GM19238 (cell line): ENCODE measurements around the gene SAPCD1.
"Not testable (repeated sequence)": the region's sequence is repeated elsewhere in the genome, so short reads cannot be mapped to it uniquely, and the experiment has no call there.

Experiments
- DNase-seq: peaks from one replicate; pipeline ENCODE4 v3.0.0; 2011; ENCODE audit warnings: low spot score; ENCODE audit not compliant: insufficient read length

The SAPCD1 gene

GRCh38 chr6:31777667-31778050, 15.2 kb downstream of the SAPCD1 start:
- DNase-seq, result no peak

DNA sequence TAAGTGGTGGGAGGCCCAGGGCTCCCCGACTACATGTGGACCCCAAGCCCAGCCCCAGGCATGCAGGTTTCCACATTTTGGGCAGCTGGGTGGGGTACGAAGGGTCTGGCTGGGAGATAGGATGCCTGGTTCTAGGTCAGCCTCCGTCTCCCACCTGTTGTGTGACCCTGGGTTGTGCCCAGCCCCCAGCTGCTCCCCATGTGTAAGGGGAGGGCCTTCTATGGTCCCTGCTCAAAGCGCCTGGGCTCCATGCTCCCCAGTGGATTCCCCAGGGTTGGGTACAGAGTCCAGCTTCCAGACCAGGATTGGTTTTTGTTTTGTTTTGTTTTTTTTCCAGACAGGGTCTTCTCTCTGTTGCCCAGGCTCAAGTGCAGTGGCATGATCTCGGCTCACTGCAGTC, 15.7 kb downstream of the SAPCD1 start:
- DNase-seq, result no peak

DNA sequence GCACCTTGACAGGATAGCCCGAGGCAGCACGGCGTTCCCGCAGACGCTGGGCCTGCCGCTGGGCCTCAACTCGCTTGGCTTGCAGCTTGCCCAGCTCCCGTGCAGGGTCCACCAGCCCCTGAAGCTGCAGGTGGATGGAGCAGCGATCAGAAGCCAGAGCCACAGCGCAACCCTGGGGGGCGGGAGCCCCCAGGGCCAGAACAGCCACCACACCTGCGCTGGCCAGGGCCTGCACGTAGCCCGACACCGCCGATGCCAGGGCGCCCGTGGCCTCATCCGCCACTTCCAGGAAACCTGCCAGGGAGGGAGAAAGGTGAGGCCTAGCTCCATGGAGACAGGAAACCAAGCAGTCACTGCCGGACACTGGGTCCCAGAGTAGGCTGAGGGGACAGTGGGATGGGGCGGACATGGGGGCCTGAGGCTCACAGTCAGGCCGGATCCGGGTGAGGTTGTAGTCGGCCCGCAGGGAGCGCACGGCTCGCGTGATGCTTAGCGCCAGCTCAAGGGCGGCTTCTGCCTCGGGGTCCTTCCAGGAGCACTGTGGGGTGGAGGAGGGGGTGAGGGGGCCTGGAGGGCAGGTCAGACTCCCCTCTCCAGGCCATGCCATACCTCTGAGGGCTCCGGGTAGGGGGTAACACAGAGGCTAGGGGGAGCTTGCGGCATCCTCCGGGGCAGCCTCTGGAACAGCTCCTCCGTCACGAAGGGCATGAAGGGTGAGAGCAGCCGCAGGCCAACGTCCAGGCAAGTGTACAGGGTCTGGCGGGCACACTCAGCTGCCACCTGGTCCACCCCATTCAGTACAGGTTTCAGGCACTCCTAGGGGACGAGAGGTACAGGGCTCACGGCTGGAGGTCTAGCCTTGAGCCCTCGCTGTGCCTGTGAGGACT, 16.8 kb downstream of the SAPCD1 start:
- DNase-seq, result no peak

DNA sequence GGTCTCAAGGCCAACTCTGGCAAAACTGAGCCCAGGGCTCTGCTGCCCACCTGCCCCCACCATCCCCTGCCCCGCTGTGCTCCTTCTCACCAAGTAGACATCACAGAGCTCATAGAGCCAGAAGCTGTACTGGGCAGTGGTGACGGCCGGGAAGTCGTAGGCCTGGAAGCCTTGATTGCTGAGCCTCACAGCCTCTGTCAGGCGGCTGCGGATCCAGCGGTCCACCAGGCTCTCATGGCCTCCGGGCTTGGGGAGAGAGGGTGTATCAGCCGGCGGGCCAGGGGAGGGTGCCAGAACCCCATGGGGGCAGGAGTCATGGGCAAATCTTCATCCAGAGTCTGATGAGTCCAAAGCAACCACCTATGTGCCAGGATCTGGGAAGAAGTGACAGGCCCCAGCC, 17.5 kb downstream of the SAPCD1 start:
- no peak for DNase-seq

GRCh38 chr6:31780507-31781243, 18.2 kb downstream of the SAPCD1 start:
- DNase-seq, result no peak

GRCh38 chr6:31781244-31782125, 19.0 kb downstream of the SAPCD1 start:
- no peak for DNase-seq

GRCh38 chr6:31782126-31782855, 19.8 kb downstream of the SAPCD1 start:
- DNase-seq, result no peak

GRCh38 chr6:31784098-31784925, 21.9 kb downstream of the SAPCD1 start:
- no peak for DNase-seq

DNA sequence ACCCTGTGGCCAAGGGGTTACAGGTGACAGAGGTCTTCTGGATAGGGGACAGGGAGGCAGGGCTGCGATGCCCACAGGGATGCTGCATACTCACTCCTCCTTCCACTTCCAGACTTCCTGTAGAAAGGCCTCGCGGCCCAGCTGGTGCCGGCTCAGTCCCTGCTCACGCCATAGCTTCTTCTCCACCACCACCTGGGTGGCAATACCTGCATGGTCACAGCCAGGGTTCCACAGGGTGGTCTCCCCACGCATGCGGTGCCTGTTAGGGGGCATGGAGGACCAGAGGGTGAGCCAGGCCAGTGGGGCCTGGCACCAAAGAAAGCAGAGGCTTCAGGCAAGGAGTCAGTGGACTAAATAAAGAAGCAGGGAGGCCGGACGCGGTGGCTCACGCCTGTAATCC, 23.0 kb downstream of the SAPCD1 start:
- DNase-seq, result no peak

GRCh38 chr6:31791324-31792089, 29.1 kb downstream of the SAPCD1 start:
- no peak for DNase-seq

DNA sequence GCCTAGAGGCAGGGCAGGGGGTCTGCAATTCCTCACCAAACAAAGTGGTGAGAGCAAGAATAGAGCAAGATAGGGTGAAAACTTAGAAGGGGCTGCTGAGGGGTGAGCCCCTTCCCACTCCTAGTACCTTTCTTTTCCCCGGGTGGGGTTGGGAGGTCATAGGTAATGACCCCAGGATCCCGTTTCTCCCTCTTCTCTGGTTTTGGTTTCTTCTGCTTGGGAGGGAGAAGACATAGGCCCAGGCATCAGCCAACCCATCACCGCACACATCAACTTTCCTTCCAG, 29.6 kb downstream of the SAPCD1 start:
- no peak for DNase-seq

DNA sequence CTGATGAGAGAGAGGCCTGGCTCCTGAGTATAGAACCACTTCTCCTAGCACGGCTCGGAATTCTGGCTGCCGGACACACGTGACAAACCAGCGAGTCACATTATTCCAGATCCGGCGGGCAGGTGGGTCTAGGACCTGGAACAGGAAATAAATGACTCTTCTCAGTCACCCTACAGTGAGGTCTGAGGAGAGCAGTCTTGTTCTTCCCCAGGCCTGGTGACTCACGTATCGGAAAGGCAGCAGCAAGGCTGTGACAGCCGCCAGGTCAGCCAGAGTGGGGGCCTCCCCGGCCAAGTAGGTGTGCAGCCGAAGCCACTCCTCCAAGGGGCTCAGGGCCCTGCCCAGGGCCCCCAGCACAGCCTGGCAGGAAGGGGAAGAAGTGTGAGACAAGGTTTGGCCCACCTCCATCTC, 30.3 kb downstream of the SAPCD1 start:
- no peak for DNase-seq

GRCh38 chr6:31793927-31794245, 31.4 kb downstream of the SAPCD1 start:
- DNase-seq, result not testable (repeated sequence)

- DNase-seq, result no peak
These were observed 31.9 kb downstream of the SAPCD1 start for GRCh38 chr6:31794294-31794865.

GRCh38 chr6:31794866-31795615, 32.6 kb downstream of the SAPCD1 start:
- no peak for DNase-seq

DNA sequence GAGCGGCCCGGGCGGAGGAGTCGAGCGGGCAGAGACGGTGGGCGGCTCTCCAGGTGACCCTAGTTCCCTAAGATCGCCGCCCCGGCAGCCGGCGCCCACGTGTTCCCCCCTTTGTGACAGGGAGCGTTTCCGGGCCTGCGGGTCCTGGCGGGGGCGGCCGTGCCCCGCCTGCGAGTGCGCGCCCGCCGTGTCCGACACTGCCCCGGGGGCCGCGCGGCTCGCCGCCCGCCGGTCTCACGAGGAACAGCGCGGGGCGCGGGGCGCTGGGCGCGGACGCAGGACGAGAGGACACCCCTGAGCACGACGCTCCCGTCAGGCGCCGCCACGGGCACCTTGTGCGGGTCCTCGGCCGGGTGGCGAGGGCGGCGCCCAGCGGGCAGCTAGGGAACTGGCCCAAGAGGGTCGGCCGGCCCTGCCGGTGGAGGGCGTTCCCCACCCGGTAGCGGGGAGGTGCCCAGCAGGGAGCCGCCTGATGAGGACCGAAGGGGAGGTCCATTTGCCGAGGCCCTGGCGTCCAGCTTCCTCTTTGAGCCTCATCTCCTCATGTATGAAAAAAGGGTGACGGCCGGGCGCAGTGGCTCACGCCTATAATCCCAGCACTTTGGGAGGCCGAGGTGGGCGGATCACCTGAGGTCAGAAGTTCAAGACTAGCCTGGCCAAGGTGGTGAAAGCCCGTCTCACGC, 33.3 kb downstream of the SAPCD1 start, which contains the start of gene VARS1:
TSS of gene VARS1 (minus strand) at position 137 of the 683 bp plus-strand sequence. CDS start 535 bp downstream, outside the sequence.
- peak; percentile 96 for DNase-seq

DNA sequence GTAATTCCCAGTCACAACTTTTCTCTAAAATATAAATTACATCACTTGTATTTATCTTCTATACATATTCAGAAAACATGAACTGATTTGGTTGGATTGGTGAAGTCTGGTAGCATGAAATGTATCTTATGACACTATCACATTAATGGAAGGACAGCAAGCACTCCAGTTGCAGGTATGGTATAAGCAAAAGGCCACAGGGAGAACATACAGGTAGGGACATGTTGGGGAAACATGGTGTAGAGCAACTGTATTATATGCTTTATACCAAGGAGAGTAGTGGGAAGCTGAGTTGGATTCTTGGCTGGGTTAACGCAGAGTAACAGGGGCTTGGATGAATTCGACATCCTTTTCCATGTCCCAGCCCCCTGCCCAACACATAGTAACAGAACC, 34.5 kb downstream of the SAPCD1 start:
- no peak for DNase-seq

DNA sequence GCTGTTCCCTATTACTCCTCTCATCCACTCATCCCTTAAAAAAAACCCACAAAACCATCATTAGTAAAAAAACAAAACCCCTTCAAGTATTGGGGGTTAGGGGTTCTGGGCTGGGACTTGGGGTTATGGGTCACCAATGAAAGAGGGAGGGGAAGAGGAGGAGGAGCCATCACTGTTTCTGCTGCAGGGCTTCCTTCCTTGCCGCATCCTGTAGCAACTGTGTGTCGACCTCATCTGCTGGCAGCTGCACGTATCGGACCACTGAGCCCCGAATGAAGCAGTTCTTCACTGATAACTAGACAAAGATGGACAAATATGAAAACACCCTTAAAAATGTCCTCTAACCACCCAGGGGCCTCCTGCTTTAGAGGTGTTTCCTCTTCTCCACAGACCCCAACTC, 35.1 kb downstream of the SAPCD1 start:
- no peak for DNase-seq
